ENCODE data around the gene GARNL3. TPM values are rescaled to one million over a fixed set of nuclear protein-coding genes. Genes with fewer than 3 reads are reported as not detected.

GARNL3 gene
- total and polyA plus RNA-seq, 2 of the 13 experiments (the other 11 are each of a cell fraction or from before 2014, with no cell fraction given): 3.9 to 11.0 TPM

GRCh38 chr9:127224178-127224882 is 40.2 kb upstream of the GARNL3 start (continued):
- TF ChIP-seq TBL1XR1 (IDR thresholded peaks at IDR 0.05; ENCODE audit: borderline replicate concordance, low read length, partially characterized antibody) (no peak), DBP (CRISPR knock-in tag; IDR thresholded peaks at IDR 0.05; ENCODE audit: not compliant biosample characterization) (no peak), FOXA3 (CRISPR knock-in tag; IDR thresholded peaks at IDR 0.05) (no peak), ZNF878 (CRISPR knock-in tag; IDR thresholded peaks at IDR 0.05) (0 out of 2 replicates have a peak, but pooled peaks have one; percentile 31), GZF1 (CRISPR knock-in tag; IDR thresholded peaks at IDR 0.05) (peak; percentile 26; the same call in 1 of the 2 replicates), SRSF4 (IDR thresholded peaks at IDR 0.05; ENCODE audit: low read depth, low read length, poor library complexity, severe bottlenecking) (no peak), ZMAT5 (CRISPR knock-in tag; IDR thresholded peaks at IDR 0.05; ENCODE audit: borderline replicate concordance, low read depth) (no peak), NFIB (CRISPR knock-in tag; IDR thresholded peaks at IDR 0.05; ENCODE audit: borderline replicate concordance) (no peak), ZNF615 (CRISPR knock-in tag; IDR thresholded peaks at IDR 0.05; ENCODE audit: borderline replicate concordance) (no peak), SP2 (CRISPR knock-in tag; IDR thresholded peaks at IDR 0.05) (no peak), ZSCAN25 (CRISPR knock-in tag; IDR thresholded peaks at IDR 0.05) (peak; percentile 65), JUN (CRISPR knock-in tag; IDR thresholded peaks at IDR 0.05) (no peak), NR3C1 (CRISPR knock-in tag; IDR thresholded peaks at IDR 0.05) (no peak), FUBP1 (CRISPR knock-in tag; IDR thresholded peaks at IDR 0.05; ENCODE audit: borderline replicate concordance) (no peak)
